Stimulated activated CD4-positive, alpha-beta T cell treated with anti-CD3 and anti-CD28 coated beads, Interleukin-2, amount 100 ng/mL, for 4 hours (primary cell): ENCODE results near the gene MRAS.
"Not testable (repeated sequence)": the region's sequence is repeated elsewhere in the genome, so short reads cannot be mapped to it uniquely, and the experiment has no call there.

ENCODE experiments used
- DNase-seq: peaks from one replicate; pipeline ENCODE4 v3.0.0-alpha.2; 2020; ENCODE audit warnings: low read depth

Gene MRAS

GRCh38 chr3:138418601-138419206 is 70.3 kb downstream of the MRAS start:
- DNase-seq, result no peak

- DNase-seq, result no peak
Measured at GRCh38 chr3:138423316-138423715, 74.9 kb downstream of the MRAS start.

GRCh38 chr3:138424323-138424722 is 75.9 kb downstream of the MRAS start:
- no peak for DNase-seq

DNA sequence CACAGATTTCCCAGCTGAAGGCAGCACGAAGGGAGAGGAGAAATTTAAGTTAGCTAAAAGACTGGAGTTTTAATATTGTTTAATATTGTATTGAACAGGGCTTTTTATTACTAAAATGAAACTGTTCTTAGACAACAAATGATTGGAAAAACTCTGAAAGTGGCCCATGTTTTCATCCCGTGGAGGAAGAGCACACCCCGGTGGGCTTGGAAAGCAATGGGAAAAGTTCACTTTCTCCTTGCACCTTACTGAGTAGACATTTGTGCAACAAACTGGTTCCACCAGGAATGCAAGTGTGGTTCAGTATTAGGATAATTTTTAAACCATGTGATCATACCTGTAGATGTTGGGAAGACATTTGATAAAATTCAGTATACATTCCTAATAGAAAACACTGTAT is 77.8 kb downstream of the MRAS start:
- no peak for DNase-seq

DNA sequence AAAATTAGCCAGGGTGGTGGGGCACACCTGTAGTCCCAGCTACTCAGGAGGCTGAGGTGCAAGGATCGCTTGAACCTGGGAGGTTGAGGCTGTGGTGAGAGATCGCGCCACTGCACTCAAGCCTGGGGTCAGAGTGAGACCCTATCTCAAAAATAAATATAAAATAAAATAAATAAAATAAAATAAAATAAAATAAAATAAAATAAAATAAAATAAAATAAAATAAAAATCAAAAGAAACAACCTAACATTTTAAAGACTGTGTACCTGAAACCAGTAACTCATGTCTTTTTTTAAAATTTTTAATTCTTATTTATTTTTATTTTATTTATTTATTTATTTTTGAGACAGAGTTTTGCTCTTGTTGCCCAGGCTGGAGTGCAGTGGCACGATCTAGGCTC is 78.4 kb downstream of the MRAS start:
- not testable (repeated sequence) for DNase-seq

GRCh38 chr3:138429665-138430064 is 81.3 kb downstream of the MRAS start:
- no peak for DNase-seq

DNA sequence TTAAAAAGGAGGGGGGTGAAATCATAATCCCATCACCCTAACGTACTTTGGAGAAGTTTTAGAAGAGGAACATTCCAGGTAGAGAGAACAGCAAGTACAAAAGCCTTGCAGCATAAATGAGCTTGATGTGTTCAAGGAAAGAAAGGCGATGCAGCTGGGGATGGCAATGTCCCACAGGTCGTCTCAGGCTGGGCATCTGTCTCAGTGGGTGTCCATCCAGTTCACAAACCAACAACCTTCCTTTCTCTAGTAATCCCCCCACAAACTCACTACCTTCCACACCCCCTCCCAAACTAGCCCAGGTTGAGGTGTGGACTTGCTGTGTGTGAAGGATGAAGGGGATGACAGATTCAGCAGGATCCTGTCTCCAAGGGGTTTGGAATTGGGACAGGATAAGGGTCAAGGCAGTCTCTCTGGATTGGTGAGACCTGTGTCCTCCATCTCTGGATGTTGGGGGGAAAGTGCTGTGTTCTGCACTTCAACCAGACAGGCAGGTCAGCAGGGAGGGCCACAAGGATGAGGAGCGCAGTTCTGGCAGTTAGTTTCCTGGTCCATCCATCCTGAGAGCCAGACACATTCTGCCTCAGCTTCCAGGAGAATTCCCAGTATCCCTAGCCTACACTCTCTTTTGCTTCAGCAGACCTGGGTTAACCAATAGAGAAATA is 84.3 kb downstream of the MRAS start:
- no peak for DNase-seq

DNA sequence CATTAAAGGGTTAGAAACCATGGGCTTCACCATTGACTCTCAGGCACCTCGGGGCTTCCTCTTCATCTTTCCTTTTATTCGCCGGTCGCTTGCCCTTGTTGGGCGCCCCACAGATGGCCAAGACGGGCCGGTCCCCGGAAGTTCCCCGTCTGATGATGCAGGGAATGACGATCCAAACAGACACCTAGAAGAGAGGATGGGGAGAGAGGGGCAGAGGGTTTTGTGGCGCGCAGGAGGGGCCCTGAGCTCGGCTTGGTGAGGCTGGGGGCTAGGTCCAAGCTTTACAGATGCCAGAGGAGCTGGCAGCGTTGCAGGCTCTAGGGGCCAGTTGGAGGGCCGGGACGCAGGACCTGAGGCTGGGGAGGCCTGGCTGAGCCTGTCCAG is 85.5 kb downstream of the MRAS start:
- DNase-seq, result no peak

GRCh38 chr3:138434276-138434874 is 86.0 kb downstream of the MRAS start, which contains the start of gene ESYT3:
TSS of gene ESYT3 (plus strand) at chr3:138434616. CDS start at chr3:138434799, 183 bp downstream.
- DNase-seq, result no peak

GRCh38 chr3:138434875-138435772 is 86.7 kb downstream of the MRAS start:
- DNase-seq, result no peak

GRCh38 chr3:138435840-138436239 is 87.5 kb downstream of the MRAS start:
- no peak for DNase-seq

DNA sequence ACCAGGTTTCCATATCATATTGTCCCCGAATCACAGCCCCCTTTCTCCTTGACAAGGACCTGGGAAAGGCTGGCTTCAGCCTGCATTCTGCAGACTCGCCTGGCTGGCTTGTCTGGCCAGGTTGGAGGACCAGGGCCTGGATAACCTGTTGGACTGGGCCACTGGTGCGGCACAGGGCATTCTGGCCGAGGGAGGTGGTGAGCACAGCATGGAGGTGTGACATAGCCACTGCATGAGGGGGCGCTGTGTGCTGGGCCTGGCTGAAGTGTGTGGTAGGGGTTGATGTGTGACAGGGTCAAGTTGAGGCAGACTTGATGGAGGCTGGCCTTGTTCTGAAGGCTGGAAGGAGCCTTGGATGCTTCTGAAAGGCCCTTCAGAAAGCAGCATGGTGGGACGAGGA is 88.9 kb downstream of the MRAS start:
- no peak for DNase-seq

- no peak for DNase-seq
Measured at GRCh38 chr3:138438896-138439295, 90.5 kb downstream of the MRAS start.

GRCh38 chr3:138439646-138440045 is 91.3 kb downstream of the MRAS start:
- DNase-seq, result no peak

DNA sequence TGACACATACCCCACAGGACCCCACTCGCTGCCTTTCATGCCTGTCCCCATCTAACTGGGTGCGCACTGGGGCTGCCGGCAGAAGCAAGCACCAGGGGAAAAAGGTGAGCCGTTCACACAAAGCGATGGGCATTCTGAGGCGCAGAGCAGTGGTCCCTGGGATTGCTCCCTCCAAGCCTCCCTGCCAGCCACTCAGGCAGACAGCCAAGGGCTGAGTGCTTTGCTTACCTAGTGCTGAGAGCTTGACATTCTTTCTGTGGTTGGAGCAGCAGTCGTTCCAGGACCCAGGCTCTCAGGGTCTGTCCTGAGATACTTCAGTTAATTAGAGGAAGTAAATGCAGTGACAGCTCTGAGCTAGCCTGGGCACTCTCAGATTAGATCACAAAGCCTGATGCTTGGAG is 91.7 kb downstream of the MRAS start:
- no peak for DNase-seq

- no peak for DNase-seq
Measured at GRCh38 chr3:138440596-138440995, 92.2 kb downstream of the MRAS start.

DNA sequence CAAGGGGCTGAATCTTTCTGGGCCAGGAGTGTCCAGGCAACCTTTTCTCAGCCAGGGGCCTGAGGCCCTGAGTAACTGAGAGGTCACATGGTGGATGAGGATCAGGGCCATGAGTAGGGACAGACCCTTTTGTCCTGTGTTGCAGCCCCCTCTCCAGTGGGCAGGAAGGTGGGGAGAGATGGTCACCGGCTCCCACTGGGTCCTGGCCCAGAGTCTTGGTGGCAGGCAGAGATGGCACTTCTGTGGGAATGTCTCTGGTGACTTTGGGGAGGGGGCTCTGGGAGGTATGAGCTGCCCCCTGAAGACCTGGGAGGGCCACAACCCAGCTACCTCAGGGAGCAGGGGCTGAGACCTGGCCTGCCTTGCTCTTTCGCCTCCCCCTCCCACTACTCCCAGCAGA is 92.9 kb downstream of the MRAS start:
- no peak for DNase-seq

DNA sequence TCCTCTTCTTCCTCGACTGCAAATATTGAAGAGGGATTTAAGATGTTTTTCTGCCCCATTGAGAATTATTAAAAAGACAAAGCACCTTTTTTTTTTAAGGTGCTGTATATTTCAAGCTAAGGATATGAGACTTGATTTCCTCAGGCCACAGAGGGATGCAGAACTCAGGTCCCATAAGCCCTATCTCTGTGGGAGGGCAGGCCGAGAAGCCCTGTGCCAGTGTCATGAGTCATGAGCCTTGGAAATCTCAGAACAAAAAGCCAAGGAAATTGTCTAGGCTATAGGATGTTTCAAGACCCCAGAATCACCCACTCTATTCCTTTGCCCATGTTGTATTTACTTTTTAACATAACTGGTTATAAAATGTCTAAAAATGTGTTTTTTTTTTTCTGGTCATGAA is 93.4 kb downstream of the MRAS start:
- no peak for DNase-seq

DNA sequence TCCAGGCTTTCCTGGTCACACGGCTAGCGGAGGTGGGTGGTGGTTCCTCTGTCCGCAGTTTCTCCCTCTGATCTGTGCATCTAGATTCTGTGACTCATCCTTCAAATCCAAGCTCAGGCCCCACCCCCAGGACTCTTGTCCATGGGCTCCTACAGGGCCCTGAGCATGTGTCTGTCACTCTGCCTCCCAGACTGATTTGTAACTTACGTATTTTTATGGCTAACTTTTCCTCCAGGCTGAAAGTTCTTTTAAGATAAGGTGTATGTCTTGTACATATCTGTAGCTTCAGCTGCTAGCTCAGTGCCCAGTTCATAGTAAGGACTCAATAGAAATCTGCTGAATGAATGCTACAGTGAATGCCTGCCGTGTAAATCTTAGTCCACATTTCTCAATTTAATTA is 94.1 kb downstream of the MRAS start:
- no peak for DNase-seq

- no peak for DNase-seq
Measured at GRCh38 chr3:138443091-138443490, 94.7 kb downstream of the MRAS start.

GRCh38 chr3:138443521-138444503 is 95.4 kb downstream of the MRAS start:
- DNase-seq, result no peak
